GM12878 (cell line): ENCODE data around the gene PTPRN2. TPM values are rescaled to one million over a fixed set of nuclear protein-coding genes. Genes with fewer than 3 reads are reported as not detected.

ENCODE experiments used
- ATAC-seq: fragments of 200-7000 bp; cut with Tn5 transposase; 3 replicates; pipeline ENCODE4 v1.9.1; 2020; ENCODE audit warnings: mild to moderate bottlenecking, moderate library complexity
- BruUV-seq: library from RNA; stranded (reverse); fragments of 400-500 nt; replicated peaks from 2 replicates; lab custom pipeline; 2021; lab: Mats Ljungman, UMichigan
- CTCF ChIA-PET: fragments of 300-600 bp; sonication (Branson Sonifier 250); formaldehyde crosslinking; extraction: SDS; loops from one replicate; lab custom pipeline; 2021; ENCODE audit warnings: inconsistent platforms; lab: Yijun Ruan, JAX
- POLR2A ChIA-PET: fragments of 350-600 bp; formaldehyde crosslinking; extraction: SDS; loops from one replicate; lab custom pipeline; 2021; ENCODE audit warnings: inconsistent platforms; lab: Charles Lee
- RAD21 ChIA-PET: fragments of 300-600 bp; sonication (Branson Sonifier 250); formaldehyde crosslinking; loops from one replicate; lab custom pipeline; 2023; ENCODE audit warnings: antibody characterized with exemption; ENCODE audit not compliant: unreplicated experiment; lab: Charles Lee
- SMC1A ChIA-PET: fragments of 300-600 bp; sonication (Branson Sonifier 250); formaldehyde crosslinking; loops from one replicate; lab custom pipeline; 2023; ENCODE audit not compliant: unreplicated experiment, uncharacterized antibody; lab: Charles Lee
- DNase-seq: peaks from one replicate; pipeline ENCODE4 v3.0.0-alpha.2; 2011; ENCODE audit warnings: low read depth, low spot score
- FAIRE-seq: peaks from 3 replicates; lab custom pipeline; 2011; peaks lifted over from hg19 to GRCh38; lab: Jason Lieb, UNC
- H2AFZ ChIP-seq: 2 replicates; pipeline ENCODE4 v1.6.0; 2011; ENCODE audit warnings: low read depth, low read length, control low read depth; ENCODE audit not compliant: control insufficient read depth
- H3K27ac ChIP-seq: 2 replicates; pipeline ENCODE4 v1.5.1; 2011; ENCODE audit warnings: control low read depth; ENCODE audit not compliant: control insufficient read depth, insufficient read depth
- H3K27me3 ChIP-seq, 2 experiments: replicated peaks in 1 of 2; 2 replicates each; pipeline versions ENCODE4 v1.6.0 to v1.6.1; 2011; ENCODE audit warnings: low read length in 1 of 2; ENCODE audit not compliant: control insufficient read depth in 2 of 2, insufficient read depth in 2 of 2
- H3K36me3 ChIP-seq, 2 experiments: 2 replicates each; pipeline ENCODE4 v1.5.1; 2011; ENCODE audit warnings: low read length in 1 of 2; ENCODE audit not compliant: control insufficient read depth in 2 of 2, insufficient read depth in 2 of 2
- H3K4me1 ChIP-seq: 2 replicates; pipeline ENCODE4 v1.6.1; 2011; ENCODE audit warnings: mild to moderate bottlenecking, low read length, moderate library complexity, mixed read lengths; ENCODE audit not compliant: control insufficient read depth, insufficient read depth
- H3K4me2 ChIP-seq: 2 replicates; pipeline ENCODE4 v1.6.0; 2011; ENCODE audit warnings: control low read depth; ENCODE audit not compliant: control insufficient read depth, insufficient read depth
- H3K4me3 ChIP-seq: fragments of 200-600 bp; sonication (generic); 2 replicates; pipeline ENCODE4 v1.5.1; 2016
- H3K79me2 ChIP-seq: 2 replicates; pipeline ENCODE4 v1.6.0; 2011; ENCODE audit warnings: low read length; ENCODE audit not compliant: control insufficient read depth, insufficient read depth
- H3K9ac ChIP-seq: 2 replicates; pipeline ENCODE4 v1.8.0; 2011; ENCODE audit warnings: low read length, control low read depth, mixed read lengths; ENCODE audit not compliant: control insufficient read depth, insufficient read depth
- H3K9me3 ChIP-seq: replicated peaks from 3 replicates; pipeline ENCODE4 v1.5.1; 2011; ENCODE audit warnings: mild to moderate bottlenecking, low read length; ENCODE audit not compliant: control insufficient read depth, insufficient read depth
- H4K20me1 ChIP-seq: 2 replicates; pipeline ENCODE4 v1.6.0; 2011; ENCODE audit not compliant: control insufficient read depth, insufficient read depth
- BACH1 ChIP-seq: fragments of 450-650 bp; IDR thresholded peaks from 2 replicates; pipeline ENCODE4 v1.6.1; 2017; ENCODE audit warnings: mild to moderate bottlenecking, borderline replicate concordance
- BCLAF1 ChIP-seq: fragments of 450-650 bp; IDR thresholded peaks from 2 replicates; pipeline ENCODE4 v1.6.1; 2017; ENCODE audit warnings: antibody characterized with exemption, mild to moderate bottlenecking, moderate library complexity
- CBX3 ChIP-seq: fragments of 200-600 bp; sonication (generic); IDR thresholded peaks from 2 replicates; pipeline ENCODE4 v1.6.1; 2016; ENCODE audit warnings: low read depth, borderline replicate concordance
- NBN ChIP-seq: fragments of 450-650 bp; IDR thresholded peaks from 2 replicates; pipeline ENCODE4 v1.6.1; 2016
- NR2C1 ChIP-seq: fragments of 450-650 bp; IDR thresholded peaks from 2 replicates; pipeline ENCODE4 v1.6.1; 2017; ENCODE audit warnings: antibody characterized with exemption, mild to moderate bottlenecking, moderate library complexity
- RAD21 ChIP-seq: IDR thresholded peaks from 2 replicates; pipeline ENCODE4 v1.6.1; 2011; ENCODE audit warnings: mild to moderate bottlenecking, low read depth, low read length, moderate library complexity; ENCODE audit not compliant: insufficient read depth
- SREBF1 ChIP-seq: IDR thresholded peaks from 2 replicates; pipeline ENCODE4 v1.6.1; 2012; ENCODE audit warnings: mild to moderate bottlenecking, low read length
- SRF ChIP-seq, 2 experiments: IDR thresholded peaks; 2 replicates each; pipeline ENCODE4 v1.6.1; 2011; ENCODE audit warnings: low read depth in 2 of 2, low read length in 2 of 2, mild to moderate bottlenecking in 1 of 2, moderate library complexity in 1 of 2
- ZNF687 ChIP-seq: fragments of 450-650 bp; IDR thresholded peaks from 2 replicates; pipeline ENCODE4 v1.6.1; 2017; ENCODE audit warnings: mild to moderate bottlenecking, moderate library complexity
- ZZZ3 ChIP-seq: IDR thresholded peaks from 2 replicates; pipeline ENCODE4 v1.6.1; 2011; ENCODE audit warnings: low read depth; ENCODE audit not compliant: control insufficient read depth, insufficient read length
- WGBS: methylation state at CpG from one replicate; pipeline ENCODE4 v1.1.6; 2016; ENCODE audit warnings: low lambda C conversion rate; ENCODE audit not compliant: insufficient replicate concordance, insufficient coverage; ENCODE audit errors: missing lambda C conversion rate; 5-methylcytosine and 5-hydroxymethylcytosine counted together
- in situ Hi-C: fragments of 300-500 bp; cut with MboI; formaldehyde crosslinking; loops from 9 replicates; pipeline ENCODE4 v1.14.3; 2018; ENCODE audit warnings: mixed read lengths
- intact Hi-C: fragments of 100-400 bp; cut with micrococcal nuclease; formaldehyde crosslinking; loops from one replicate; pipeline ENCODE4 v1.14.2; 2022; ENCODE audit not compliant: unreplicated experiment
- polyA plus RNA-seq, 11 experiments: library from polyadenylated mRNA; depleted of rRNA in 4 of 11; unstranded in 6 of 11; stranded (reverse) in 5 of 11; fragments of >200 nt; fragmentation: Nextera tagmentation in 4 of 11; fragmentation: Illumina TruSeq in 1 of 11; extraction: Ambion mirVana in 4 of 11; extraction: Trizol in 1 of 11; gene quantifications; 1 replicate in 1 of 11; 2 replicates in 10 of 11; pipeline versions ENCODE4 v1.2.1 to v1.2.3, GENCODE V29; 2011 to 2016; ENCODE audit warnings: inconsistent platforms in 2 of 11, missing spikeins in 2 of 11, low read depth in 1 of 11
- total RNA-seq, 4 experiments: library from RNA; depleted of rRNA in 3 of 4; stranded (reverse); fragments of >200 nt in 3 of 4; fragmentation: Illumina TruSeq in 1 of 4; extraction: Trizol in 1 of 4; gene quantifications; 2 replicates each; pipeline versions ENCODE4 v1.2.1 to v1.2.3, GENCODE V29; 2013 to 2021
- TF ChIP-seq, protein P1 (sequence below): IDR thresholded peaks from 2 replicates; pipeline ENCODE4 v1.6.1; 2011; ENCODE audit warnings: mild to moderate bottlenecking, low read depth, low read length, moderate library complexity; ENCODE audit not compliant: insufficient replicate concordance

PTPRN2 gene
- total and polyA plus RNA-seq, 10 of the 15 experiments (the other 5 are each of a cell fraction or from before 2014, with no cell fraction given), result 5.4 TPM; not detected in 9

DNA sequence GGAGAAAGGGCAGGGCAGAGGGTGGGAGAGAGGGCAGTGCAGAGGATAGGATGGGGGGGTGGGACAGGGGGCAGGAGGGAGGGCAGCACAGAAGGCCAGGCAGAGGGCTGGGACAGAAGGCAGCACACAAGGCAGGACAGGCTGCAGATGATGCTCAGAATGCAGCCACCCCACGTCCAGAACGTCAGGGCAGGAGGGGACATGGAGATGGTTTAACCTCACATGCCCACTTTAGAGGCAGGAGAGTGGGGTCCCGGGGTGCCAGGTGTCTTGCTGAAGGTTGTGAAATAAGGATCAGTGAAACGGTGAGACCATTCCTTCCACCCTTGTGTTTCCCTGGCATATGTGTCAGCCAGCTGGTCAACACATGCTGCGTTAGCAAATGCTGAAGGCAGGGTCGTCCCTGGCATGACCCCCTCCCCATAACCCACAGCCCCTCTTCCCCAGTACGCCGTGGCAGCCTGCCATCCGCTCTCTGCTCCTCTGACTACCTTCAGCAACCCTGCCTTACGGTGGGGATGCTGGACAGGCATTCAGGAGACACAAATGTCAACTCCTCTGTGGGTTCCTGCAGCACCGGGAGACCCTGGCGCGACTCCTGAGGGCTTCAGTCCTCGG lies 658.7 kb downstream of the PTPRN2 start (continued):
- TF ChIP-seq, protein P1, sequence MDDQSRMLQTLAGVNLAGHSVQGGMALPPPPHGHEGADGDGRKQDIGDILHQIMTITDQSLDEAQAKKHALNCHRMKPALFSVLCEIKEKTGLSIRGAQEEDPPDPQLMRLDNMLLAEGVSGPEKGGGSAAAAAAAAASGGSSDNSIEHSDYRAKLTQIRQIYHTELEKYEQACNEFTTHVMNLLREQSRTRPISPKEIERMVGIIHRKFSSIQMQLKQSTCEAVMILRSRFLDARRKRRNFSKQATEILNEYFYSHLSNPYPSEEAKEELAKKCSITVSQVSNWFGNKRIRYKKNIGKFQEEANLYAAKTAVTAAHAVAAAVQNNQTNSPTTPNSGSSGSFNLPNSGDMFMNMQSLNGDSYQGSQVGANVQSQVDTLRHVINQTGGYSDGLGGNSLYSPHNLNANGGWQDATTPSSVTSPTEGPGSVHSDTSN, result no peak
- TF ChIP-seq CBX3 (no peak), NR2C1 (no peak), BACH1 (no peak), SRF (IDR thresholded peaks at IDR 0.05; ENCODE audit: low read depth in 2 of 2, low read length in 2 of 2) (no peak)

GRCh38 chr7:157928171-157928794 lies 659.3 kb downstream of the PTPRN2 start:
- Histone ChIP-seq H3K9me3 (no peaks in the 10 kb centered on the region; the same call in 2 of the 3 replicates), H3K4me1 (no peaks in the 10 kb centered on the region), H3K27me3 (no peaks in the 10 kb centered on the region), H3K4me2 (no peak overlapping the region), H3K79me2 (no peaks in the 10 kb centered on the region), H2AFZ (no peak overlapping the region), H3K4me3 (no peak overlapping the region), H3K36me3 (no peaks in the 10 kb centered on the region), H3K27ac (no peak overlapping the region), H4K20me1 (no peaks in the 10 kb centered on the region), H3K9ac (no peak overlapping the region)
- SMC1A ChIA-PET, result no interaction called here
- intact Hi-C loops, result no loop called here
- CTCF ChIA-PET, result no interaction called here
- no TSS peak for BruUV-seq
- 14% methylated on average over 9 of the region's 12 CpGs for WGBS
- in situ Hi-C loops, result no loop called here
- DNase-seq (no peak), ATAC-seq (no peak), FAIRE-seq (no peak)
- POLR2A ChIA-PET, result no interaction called here
- RAD21 ChIA-PET, result no interaction called here
- TF ChIP-seq ZNF687, result no peak
- TF ChIP-seq BCLAF1, result no peak
- no peak for TF ChIP-seq RAD21
- TF ChIP-seq ZZZ3, result no peak
- TF ChIP-seq NBN, result no peak
- TF ChIP-seq SREBF1, result no peak
